Effector memory CD4-positive, alpha-beta T cell (primary cell): ENCODE results near the gene ITPKC.

Experiments
- DNase-seq, 3 donors: peaks; one replicate each; pipeline ENCODE4 v3.0.0-alpha.2; 2020
- H3K27ac ChIP-seq: 2 replicates; pipeline ENCODE4 v1.7.0; 2013; ENCODE audit warnings: mild to moderate bottlenecking, low read length, moderate library complexity; ENCODE audit not compliant: insufficient read depth, poor library complexity, severe bottlenecking
- H3K27me3 ChIP-seq: replicated peaks from 2 replicates; pipeline ENCODE4 v1.7.0; 2013; ENCODE audit warnings: mild to moderate bottlenecking, low read length; ENCODE audit not compliant: insufficient read depth, control insufficient read depth, poor library complexity, severe bottlenecking
- H3K36me3 ChIP-seq: 2 replicates; pipeline ENCODE4 v1.7.0; 2013; ENCODE audit warnings: mild to moderate bottlenecking, low read length, moderate library complexity; ENCODE audit not compliant: control insufficient read depth, insufficient read depth
- H3K4me1 ChIP-seq: 2 replicates; pipeline ENCODE4 v1.7.0; 2013; ENCODE audit warnings: low read length, mild to moderate bottlenecking; ENCODE audit not compliant: control insufficient read depth, insufficient read depth, poor library complexity, severe bottlenecking
- H3K4me3 ChIP-seq: 2 replicates; pipeline ENCODE4 v1.7.0; 2013; ENCODE audit warnings: low read length, low read depth, mild to moderate bottlenecking; ENCODE audit not compliant: insufficient read depth, poor library complexity, severe bottlenecking
- H3K9me3 ChIP-seq: 2 replicates; pipeline ENCODE4 v1.7.0; 2013; ENCODE audit warnings: mild to moderate bottlenecking, low read length, moderate library complexity; ENCODE audit not compliant: control insufficient read depth

Gene ITPKC

DNA sequence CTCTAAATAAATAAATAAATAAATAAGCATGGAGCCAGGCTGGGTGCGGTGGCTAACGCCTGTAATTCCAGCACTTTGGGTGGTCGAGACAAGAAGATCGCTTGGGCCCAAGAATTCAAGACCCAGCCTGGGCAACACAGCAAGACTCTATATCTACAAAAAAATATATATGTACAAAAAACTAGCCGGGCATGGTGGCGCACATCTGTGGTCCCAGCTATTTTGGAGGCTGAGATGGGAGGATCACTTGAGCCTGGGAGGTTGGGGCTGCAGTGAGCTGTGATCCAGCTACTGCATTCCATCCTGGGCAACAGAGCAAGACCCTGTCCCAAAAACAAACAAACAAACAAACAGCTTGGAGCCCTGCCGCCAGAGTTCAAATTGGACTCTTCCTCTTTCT lies 30.6 kb downstream of the ITPKC start:
- no peak overlapping the region for H3K4me3 ChIP-seq
- no peaks in the 10 kb centered on the region for H3K36me3 ChIP-seq
- DNase-seq, result no peak
- H3K4me1 ChIP-seq, result peaks cover 16% of the 10 kb centered on the region
- no peaks in the 10 kb centered on the region for H3K9me3 ChIP-seq
- no peak overlapping the region for H3K27ac ChIP-seq
- no peaks in the 10 kb centered on the region for H3K27me3 ChIP-seq

DNA sequence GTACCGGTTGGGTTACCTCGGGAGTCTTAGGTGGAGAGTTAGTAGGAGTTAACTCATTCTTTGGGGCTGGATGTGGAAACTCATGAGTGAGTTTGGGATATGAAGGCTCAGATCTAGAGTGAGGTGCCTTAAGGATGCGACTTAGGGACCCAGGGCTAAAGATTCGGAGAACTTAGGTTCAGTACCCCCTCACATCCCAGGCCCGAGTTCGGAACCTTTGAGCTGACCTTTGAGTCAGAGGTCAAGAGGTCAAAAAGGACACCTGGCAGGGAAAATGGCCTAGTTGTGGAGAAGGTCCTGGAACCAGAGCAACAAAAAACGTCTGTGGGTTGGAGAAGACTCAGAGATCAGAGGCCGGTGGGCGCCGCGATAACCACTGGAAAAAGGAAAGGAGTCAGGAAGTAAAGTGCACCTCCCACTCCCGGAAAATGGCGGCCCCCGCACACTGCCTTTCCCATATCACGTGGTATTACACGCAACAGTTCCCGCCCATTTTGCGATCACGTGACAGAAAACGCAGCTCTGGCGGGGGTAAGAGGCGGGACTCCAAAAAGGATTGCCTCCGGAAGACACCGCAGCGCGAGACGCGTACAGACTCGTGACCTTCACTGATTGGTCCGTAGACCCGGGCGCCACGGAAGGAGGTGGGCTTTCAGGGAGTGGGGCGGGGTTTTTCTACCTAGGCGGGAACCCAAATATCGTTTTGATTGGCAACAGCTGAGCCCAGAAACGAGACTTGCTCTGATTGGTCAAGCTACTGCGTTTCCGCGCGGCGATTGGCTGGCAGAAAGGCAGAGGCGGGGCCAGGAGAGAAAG lies 33.4 kb downstream of the ITPKC start, which contains the start of gene ACTMAP:
ACTMAP (minus strand) TSS at position 420 of the 816 bp plus-strand sequence. CDS start 674 bp downstream, outside the sequence.
- Histone ChIP-seq H3K9me3 (no peaks in the 10 kb centered on the region), H3K4me3 (peak within 1 kb of the TSS; percentile 76), H3K36me3 (no peaks in the 10 kb centered on the region), H3K27me3 (no peaks in the 10 kb centered on the region), H3K4me1 (peaks cover 33% of the 10 kb centered on the region), H3K27ac (peak within 1 kb of the TSS; percentile 89)
- peak; percentile 99 to 100 (median 100) for DNase-seq

DNA sequence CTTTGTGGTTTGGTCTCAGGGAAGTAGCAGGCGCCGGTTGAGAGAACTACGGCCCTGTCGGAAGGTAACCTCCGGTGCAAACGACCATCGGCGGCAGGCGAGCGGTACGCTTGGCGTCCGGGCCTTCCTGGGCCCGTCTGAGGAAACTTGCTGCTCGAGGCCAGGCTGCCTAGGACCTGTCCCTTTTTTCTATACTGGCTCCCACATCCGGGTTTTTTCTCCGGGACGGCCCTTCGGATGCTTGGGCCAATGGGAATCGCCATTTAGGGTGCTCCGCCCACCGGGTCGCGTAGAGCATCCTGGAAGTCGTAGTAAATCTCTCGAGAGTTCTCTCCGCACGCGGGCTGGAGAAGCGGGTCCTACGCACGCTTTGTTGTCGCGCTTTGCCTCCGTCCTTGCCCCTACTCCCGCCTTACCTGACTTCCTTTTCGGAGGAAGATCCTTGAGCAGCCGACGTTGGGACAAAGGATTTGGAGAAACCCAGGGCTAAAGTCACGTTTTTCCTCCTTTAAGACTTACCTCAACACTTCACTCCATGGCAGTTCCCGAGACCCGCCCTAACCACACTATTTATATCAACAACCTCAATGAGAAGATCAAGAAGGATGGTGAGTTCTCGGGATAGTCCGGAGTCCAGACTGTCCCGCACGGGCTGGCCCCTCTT lies 34.1 kb downstream of the ITPKC start, which contains the start of gene SNRPA:
SNRPA (plus strand) TSS at position 330 of the 664 bp plus-strand sequence; CDS start at position 536, 206 bp downstream.
- H3K4me3 ChIP-seq, result peak within 1 kb of the TSS; percentile 76
- H3K27ac ChIP-seq, result peak within 1 kb of the TSS; percentile 89
- peaks cover 40% of the 10 kb centered on the region for H3K4me1 ChIP-seq
- DNase-seq, result peak; percentile 90 to 94 (median 94)
- H3K9me3 ChIP-seq, result no peaks in the 10 kb centered on the region
- peaks cover 7% of the 10 kb centered on the region for H3K36me3 ChIP-seq
- H3K27me3 ChIP-seq, result no peaks in the 10 kb centered on the region

DNA sequence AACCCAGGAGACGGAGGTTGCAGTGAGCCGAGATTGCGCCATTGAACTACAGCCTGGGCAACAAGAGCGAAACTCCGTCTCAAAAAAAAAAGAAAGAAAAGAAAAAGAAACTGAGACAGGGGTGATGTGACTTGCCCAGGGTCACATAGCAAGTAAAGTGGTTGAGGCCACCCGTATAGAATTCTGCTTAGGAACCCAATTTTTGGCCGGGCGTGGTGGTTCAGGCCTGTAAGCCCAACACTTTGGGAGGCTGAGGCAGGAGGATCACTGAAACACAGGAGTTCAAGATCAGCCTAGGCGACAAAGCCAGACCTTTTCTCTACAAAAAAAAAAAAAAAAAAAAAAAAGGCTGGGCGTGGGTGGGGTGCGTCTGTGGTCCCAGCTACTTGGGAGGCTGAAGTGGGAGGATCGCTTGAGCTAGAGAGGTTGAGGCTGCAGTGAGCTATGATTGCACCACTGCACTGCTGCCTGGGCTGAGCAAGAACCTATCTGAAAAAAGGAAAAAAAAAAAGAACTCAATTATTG lies 35.4 kb downstream of the ITPKC start:
- DNase-seq, result no peak
- Histone ChIP-seq H3K9me3 (no peaks in the 10 kb centered on the region), H3K27ac (peak overlapping the region; percentile 89), H3K4me1 (peaks cover 48% of the 10 kb centered on the region), H3K4me3 (peak overlapping the region; percentile 76), H3K27me3 (no peaks in the 10 kb centered on the region), H3K36me3 (peaks cover 16% of the 10 kb centered on the region)

DNA sequence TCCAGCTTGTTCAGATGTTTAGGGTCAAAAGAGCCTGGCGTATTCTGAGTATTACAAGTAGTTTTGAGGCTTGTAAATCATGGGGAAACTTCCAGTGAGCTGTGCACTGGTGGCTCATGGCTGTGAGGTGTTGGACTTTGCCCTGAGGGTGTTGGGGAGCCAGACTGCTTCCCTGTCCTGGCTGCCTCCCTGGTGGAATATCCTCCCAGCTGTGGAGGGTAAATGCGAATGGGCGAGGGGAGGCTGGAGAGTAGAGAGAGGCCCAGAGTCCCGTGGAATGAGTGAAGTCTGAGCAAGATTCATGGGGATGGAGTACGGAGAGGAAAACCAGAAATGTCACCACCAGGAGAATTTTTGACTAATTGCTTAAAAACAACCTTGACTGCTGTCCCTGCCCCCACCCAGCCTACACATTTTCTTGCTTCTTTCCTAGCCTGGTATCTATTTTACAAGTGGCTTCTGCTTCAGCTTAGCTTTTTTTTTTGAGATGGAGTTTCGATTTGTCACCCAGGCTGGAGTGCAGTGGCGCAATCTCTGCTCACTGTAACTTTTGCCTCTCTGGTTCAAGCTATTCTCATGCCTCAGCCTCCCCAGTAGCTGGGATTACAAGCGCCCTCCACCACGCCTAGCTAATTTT lies 37.8 kb downstream of the ITPKC start:
- no peak for DNase-seq
- Histone ChIP-seq H3K9me3 (no peaks in the 10 kb centered on the region), H3K27ac (peak overlapping the region; percentile 45), H3K4me3 (peak overlapping the region; percentile 13), H3K27me3 (no peaks in the 10 kb centered on the region), H3K36me3 (peaks cover 35% of the 10 kb centered on the region), H3K4me1 (peaks cover 47% of the 10 kb centered on the region)

DNA sequence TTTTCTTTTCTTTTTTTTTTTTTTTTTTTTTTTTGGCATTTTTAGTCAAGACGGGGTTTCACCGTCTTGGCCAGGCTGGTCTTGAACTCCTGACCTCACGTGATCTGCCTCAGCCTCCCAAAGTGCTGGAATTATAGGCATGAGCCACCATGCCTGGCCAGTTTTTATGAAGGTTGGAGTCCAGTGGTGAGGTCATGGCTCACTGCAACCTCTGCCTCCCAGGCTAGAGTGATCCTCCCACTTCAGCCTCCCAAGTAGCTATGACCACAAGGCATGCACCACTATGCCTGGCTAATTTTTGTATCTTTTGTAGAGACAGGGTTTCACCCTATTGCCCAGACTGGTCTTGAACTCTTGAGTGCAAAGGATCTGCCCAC lies 38.3 kb downstream of the ITPKC start:
- no peak for DNase-seq
- Histone ChIP-seq H3K4me1 (peaks cover 42% of the 10 kb centered on the region), H3K27me3 (no peaks in the 10 kb centered on the region), H3K9me3 (no peaks in the 10 kb centered on the region), H3K36me3 (peaks cover 40% of the 10 kb centered on the region), H3K4me3 (peak overlapping the region; percentile 13), H3K27ac (peak overlapping the region; percentile 45)

DNA sequence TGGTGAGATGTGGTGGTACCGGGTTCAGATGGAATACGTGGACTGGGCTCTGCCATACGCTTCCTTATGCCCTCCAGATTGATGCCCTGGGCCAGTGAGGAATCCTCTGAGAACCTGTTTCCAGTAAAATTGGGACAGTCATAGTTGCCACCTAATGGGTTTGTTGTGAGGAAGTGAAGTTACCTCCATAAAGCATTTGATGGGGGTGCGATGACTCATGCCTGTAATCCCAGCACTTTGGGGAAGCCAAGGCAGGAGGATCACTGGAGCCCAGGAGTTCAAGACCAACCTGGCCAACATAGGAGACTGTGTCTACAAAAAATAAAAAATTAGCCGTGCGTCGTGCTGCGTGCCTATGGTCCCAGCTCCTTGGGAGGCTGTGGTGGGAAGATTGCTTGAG lies 38.9 kb downstream of the ITPKC start:
- Histone ChIP-seq H3K9me3 (no peaks in the 10 kb centered on the region), H3K27me3 (no peaks in the 10 kb centered on the region), H3K36me3 (peaks cover 45% of the 10 kb centered on the region), H3K4me3 (no peak overlapping the region), H3K4me1 (peaks cover 42% of the 10 kb centered on the region), H3K27ac (no peak overlapping the region)
- DNase-seq, result no peak

DNA sequence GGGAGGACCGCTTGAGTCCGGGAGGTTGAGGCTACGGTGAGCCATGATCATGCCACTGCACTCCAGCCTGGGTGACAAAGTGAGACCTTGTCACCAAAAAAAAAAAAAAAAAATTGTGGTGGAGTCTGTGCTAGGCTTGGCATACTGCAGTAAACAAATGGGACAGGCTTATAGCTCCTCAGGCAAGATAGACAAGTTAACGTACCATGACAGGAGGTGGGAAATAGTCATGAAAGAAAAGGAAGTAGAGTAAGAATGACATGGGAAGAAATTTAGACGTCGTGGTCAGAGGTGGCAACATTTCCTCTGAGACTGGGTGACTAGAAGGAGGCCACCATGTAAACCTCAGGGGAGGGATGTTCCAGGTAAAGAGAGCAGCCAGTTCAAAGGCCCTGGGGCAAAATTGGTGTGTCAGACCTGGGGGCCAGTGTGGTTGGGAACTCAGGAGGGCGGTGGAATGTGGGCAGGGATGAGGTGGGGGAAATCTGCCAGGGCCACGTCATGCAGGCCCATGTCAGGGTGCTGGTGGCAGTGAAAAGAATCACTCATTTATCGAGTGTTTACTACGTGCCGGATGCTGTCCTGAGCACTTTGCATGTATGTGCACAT lies 39.7 kb downstream of the ITPKC start:
- H3K27ac ChIP-seq, result no peak overlapping the region
- peaks cover 38% of the 10 kb centered on the region for H3K4me1 ChIP-seq
- DNase-seq, result peak in 2 of 3 donors; percentile 17 to 37
- H3K27me3 ChIP-seq, result no peaks in the 10 kb centered on the region
- H3K9me3 ChIP-seq, result no peaks in the 10 kb centered on the region
- H3K4me3 ChIP-seq, result no peak overlapping the region
- H3K36me3 ChIP-seq, result peaks cover 53% of the 10 kb centered on the region

GRCh38 chr19:40758491-40758890 lies 41.6 kb downstream of the ITPKC start:
- peaks cover 27% of the 10 kb centered on the region for H3K4me1 ChIP-seq
- no peak overlapping the region for H3K27ac ChIP-seq
- no peak for DNase-seq
- H3K4me3 ChIP-seq, result no peak overlapping the region
- peaks cover 72% of the 10 kb centered on the region for H3K36me3 ChIP-seq
- no peaks in the 10 kb centered on the region for H3K27me3 ChIP-seq
- no peaks in the 10 kb centered on the region for H3K9me3 ChIP-seq
